Measurements from ENCODE around the gene BAX.

Gene BAX

GRCh38 chr19:48970139-48970766 is 15.6 kb downstream of the BAX start:
- no peak overlapping the region for H3K4me3 ChIP-seq (ENCODE audit: low read length)
- no peak for DNase-seq (ENCODE audit: low read depth, low spot score)

GRCh38 chr19:48970923-48971395 is 16.3 kb downstream of the BAX start:
- peak; percentile 70 for DNase-seq (ENCODE audit: low read depth, low spot score)
- no peak overlapping the region for H3K4me3 ChIP-seq (ENCODE audit: low read length)

- DNase-seq (ENCODE audit: low read depth, low spot score) = peak; percentile 45
- H3K4me3 ChIP-seq (ENCODE audit: low read length) = no peak overlapping the region
Observed at GRCh38 chr19:48975947-48976847, 21.5 kb downstream of the BAX start.

GRCh38 chr19:48977061-48977460 is 22.4 kb downstream of the BAX start:
- no peak overlapping the region for H3K4me3 ChIP-seq (ENCODE audit: low read length)
- no peak for DNase-seq (ENCODE audit: low read depth, low spot score)

DNA sequence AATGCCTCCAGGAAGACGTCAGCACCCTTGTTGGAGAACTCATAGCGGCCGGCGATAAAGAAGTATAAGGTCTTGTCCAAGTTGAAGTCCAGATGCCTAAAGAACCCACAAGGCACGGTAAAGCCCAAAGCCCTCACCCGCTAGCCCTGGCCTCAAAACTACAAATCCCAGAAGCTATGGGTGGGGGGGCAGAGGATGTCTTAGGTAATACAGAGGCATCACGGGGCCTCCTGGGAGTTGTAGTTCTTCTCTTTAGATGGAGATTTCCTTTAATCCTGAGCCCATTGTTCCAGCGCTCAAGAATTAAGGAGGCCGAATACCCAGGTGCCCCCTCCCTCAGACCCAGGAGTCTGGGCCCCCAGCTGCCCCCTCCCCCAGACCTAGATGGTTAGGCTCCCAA is 27.6 kb downstream of the BAX start:
- DNase-seq (ENCODE audit: low read depth, low spot score) = no peak
- no peak overlapping the region for H3K4me3 ChIP-seq (ENCODE audit: low read length)

DNA sequence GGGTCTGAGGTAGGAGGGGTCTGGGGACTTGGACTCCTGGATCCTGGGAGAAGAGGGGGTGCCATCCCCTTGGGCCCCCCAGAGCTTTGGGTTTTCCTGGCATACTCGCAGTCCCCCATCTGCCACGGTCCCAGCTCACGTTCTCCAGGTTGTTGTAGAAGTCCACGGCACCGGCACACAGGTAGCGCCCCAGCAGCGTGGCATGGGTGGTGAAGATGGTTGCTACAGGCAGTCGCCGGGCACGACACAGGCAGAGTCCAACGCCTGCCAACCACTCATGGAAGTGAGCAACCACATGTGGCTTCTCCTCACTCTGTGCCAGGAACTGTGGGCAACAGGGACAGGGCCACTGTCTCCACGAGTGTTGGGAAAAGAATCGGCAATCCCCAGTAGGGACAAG is 31.0 kb downstream of the BAX start:
- DNase-seq (ENCODE audit: low read depth, low spot score) = no peak
- no peak overlapping the region for H3K4me3 ChIP-seq (ENCODE audit: low read length)

DNA sequence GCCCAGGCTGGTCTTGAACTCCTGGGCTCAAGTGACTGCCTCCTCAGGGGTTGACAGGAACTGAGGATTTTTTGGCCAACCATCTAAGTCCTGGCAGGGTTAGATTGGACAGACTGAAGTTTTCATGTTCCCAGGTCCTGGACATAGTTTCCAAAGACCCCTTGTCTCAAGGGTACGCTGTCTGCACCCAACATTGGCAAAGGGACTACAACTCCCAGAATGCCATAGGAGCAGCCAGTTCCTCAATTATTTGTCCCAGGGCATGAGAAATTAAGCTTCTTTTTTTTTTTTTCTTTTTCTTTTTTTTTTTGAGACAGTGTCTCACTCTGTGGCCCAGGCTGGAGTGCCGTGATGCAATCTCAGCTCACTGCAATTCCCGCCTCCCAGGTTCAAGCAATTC is 31.5 kb downstream of the BAX start:
- H3K4me3 ChIP-seq (ENCODE audit: low read length) = no peak overlapping the region
- no peak for DNase-seq (ENCODE audit: low read depth, low spot score)

DNA sequence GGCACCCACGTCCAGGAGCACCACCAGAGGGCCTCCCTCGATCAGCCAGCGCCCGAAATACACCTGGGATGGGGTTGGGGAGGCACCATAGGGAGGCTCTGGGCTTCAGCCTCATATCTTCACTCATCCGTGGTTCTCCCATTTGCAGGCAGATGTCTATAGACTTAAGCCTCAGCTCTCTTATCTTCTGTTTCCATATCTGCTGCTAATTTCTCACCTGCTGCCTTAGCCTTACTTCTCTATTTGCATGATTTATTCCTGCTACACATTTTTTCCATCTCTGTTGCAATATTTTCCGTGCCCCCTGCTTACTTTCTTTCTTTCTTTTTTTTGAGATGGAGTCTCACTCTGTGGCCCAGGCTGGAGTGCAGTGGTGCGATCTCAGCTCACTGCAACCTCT is 32.6 kb downstream of the BAX start:
- no peak overlapping the region for H3K4me3 ChIP-seq (ENCODE audit: low read length)
- no peak for DNase-seq (ENCODE audit: low read depth, low spot score)

GRCh38 chr19:48988286-48988685 is 33.6 kb downstream of the BAX start:
- no peak overlapping the region for H3K4me3 ChIP-seq (ENCODE audit: low read length)
- DNase-seq (ENCODE audit: low read depth, low spot score) = no peak

DNA sequence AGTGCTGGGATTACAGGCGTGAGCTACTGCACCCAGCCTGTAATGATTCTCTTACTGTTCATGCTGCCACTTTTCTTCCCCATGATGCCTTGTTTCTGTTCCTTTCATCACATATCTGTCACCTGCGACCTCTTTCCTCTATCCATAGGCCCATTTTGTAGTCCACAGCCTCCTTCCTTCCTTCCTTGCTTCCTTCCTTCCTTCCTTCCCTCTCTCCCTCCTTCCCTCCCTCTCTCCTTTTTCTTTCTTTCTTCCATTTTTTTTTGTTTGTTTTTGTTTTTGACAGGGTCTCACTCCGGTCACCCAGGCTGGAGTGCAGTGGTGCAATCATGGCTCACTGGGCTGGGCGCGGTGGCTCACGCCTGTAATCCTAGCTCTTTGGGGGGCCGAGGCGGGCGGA is 34.2 kb downstream of the BAX start:
- DNase-seq (ENCODE audit: low read depth, low spot score) = no peak
- no peak overlapping the region for H3K4me3 ChIP-seq (ENCODE audit: low read length)

GRCh38 chr19:48989701-48990291 is 35.1 kb downstream of the BAX start:
- no peak overlapping the region for H3K4me3 ChIP-seq (ENCODE audit: low read length)
- DNase-seq (ENCODE audit: low read depth, low spot score) = no peak

- no peak for DNase-seq (ENCODE audit: low read depth, low spot score)
- no peak overlapping the region for H3K4me3 ChIP-seq (ENCODE audit: low read length)
Observed at GRCh38 chr19:48990400-48990799, 35.7 kb downstream of the BAX start.

DNA sequence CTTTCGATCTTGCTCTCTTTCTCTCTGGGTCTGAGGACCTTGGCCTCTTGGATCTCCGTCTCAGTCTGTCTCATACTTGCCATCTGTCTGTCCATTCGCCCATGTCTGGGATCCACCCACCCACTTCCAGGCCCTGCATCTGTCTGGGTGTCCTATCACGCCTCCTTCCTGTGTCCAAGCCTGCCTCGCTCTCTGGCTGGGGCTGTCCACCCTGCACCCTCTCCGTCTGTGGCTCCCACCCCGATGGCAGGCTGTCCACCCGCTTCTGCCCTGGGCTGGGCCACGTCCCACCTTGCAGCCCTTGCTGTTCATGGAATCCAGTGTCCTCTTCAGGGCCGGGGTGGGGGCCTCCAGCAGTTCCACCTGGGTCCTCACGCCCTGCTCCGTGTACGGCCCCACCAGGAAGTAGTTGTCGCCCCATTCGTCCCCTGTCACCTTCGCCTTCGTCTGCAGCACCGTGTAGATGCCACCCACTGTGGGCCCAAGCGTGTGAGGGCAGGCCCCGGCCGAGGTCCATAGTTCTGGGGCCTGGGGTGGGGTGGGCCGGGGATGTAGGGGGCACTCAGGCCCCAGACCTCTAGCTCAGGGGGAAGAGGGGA is 36.4 kb downstream of the BAX start:
- no peak overlapping the region for H3K4me3 ChIP-seq (ENCODE audit: low read length)
- no peak for DNase-seq (ENCODE audit: low read depth, low spot score)

DNA sequence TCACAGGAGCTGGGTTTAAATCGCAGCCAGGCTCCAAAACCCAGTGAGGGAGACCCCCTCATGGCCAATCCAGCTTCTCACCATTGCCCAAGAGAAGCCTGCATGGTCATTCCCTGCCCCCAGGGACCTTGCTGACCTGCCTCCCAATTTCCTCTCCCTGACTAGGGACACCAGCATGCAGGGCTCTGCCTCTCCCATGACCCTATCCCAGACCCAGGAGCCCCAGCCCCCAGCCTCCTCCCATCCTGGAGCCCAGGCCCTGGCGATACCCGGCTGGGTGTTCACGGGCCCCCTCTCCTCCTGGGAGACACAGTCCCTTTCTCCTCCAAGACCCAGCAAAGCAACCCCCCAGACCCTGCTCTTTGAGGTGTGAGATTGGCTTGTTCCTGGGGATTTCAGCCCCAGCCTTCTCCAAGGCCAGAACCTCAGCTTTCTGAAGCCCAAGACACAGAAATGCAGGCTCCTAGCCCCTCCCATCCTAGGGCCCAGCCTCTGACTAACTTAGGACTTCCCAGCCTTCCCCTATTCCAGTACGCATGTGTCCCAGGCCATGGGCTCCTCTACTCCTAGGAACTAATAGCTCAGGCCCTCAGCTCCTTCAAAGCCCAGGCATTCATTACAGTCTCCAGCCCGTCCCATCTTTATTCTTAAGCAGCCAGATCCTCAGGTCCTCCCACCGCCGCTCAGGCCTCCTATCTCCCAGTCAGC is 37.4 kb downstream of the BAX start:
- H3K4me3 ChIP-seq (ENCODE audit: low read length) = peak overlapping the region; percentile 72
- DNase-seq (ENCODE audit: low read depth, low spot score) = no peak

DNA sequence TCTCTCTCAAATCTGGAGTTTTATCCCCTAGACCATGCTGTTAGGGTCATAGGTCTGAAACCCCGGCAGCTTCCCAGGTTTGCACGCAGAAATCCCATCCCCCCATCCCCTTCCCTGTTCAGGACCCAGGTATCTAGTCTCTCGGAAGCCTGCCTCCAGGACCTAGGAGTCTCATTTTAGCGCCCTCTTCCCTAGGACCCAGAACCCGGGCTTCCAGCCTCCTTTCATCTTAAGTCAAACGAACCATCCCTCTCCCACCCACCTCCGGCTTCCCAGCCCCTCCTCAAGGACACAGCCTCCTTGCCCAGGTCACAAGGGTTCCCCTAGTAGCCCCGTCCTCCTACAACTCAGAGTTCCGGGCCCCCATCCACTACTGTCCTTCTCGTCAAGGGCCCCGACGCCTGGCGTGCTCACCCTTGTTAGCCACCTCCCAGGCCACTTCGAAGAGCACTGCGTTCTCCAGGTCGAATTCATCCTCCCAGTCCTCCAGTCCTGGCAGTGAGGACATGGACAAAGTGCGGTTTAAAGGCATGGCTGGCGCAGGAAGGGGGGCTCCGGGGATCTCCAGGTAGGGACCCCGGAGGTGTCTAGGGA is 38.0 kb downstream of the BAX start:
- no peak for DNase-seq (ENCODE audit: low read depth, low spot score)
- peak overlapping the region; percentile 72 for H3K4me3 ChIP-seq (ENCODE audit: low read length)

- DNase-seq (ENCODE audit: low read depth, low spot score) = peak; percentile 99
- peak within 1 kb of the TSS; percentile 72 for H3K4me3 ChIP-seq (ENCODE audit: low read length)
Observed at GRCh38 chr19:48993175-48994034, 38.7 kb downstream of the BAX start, which contains the start of the genes GYS1 and RUVBL2. GYS1 (minus strand) TSS chr19:48993309; CDS start chr19:48993112, 197 bp downstream. RUVBL2 (plus strand) TSS chr19:48993887; CDS start chr19:48993912, 25 bp downstream.

- H3K4me3 ChIP-seq (ENCODE audit: low read length) = peak overlapping the region; percentile 72
- no peak for DNase-seq (ENCODE audit: low read depth, low spot score)
Observed at GRCh38 chr19:48994035-48994386, 39.3 kb downstream of the BAX start.

GRCh38 chr19:48997972-48998371 is 43.3 kb downstream of the BAX start:
- DNase-seq (ENCODE audit: low read depth, low spot score) = no peak

More at GRCh38 chr19:48997972-48998371, 43.3 kb downstream of the BAX start:
- no peak overlapping the region for H3K4me3 ChIP-seq (ENCODE audit: low read length)

Data from Jurkat, Clone E6-1 (cell line).